GM21447 (cell line): Measurements from ENCODE around the gene NOP16.
"Not testable (repeated sequence)": the region's sequence is repeated elsewhere in the genome, so short reads cannot be mapped to it uniquely, and the experiment has no call there.

Source experiments
- ATAC-seq: cut with Tn5 transposase; IDR thresholded peaks from one replicate; pipeline ENCODE4 v1.9.1; 2021; ENCODE audit not compliant: unreplicated experiment

The NOP16 gene

GRCh38 chr5:176410486-176411180 lies 22.2 kb upstream of the NOP16 start:
- no peak for ATAC-seq

- ATAC-seq, result no peak
Measured at GRCh38 chr5:176409765-176410164, 21.4 kb upstream of the NOP16 start.

GRCh38 chr5:176408590-176408989 lies 20.2 kb upstream of the NOP16 start:
- no peak for ATAC-seq

GRCh38 chr5:176408252-176408573 lies 19.8 kb upstream of the NOP16 start:
- ATAC-seq, result not testable (repeated sequence)

- no peak for ATAC-seq
Measured at GRCh38 chr5:176407456-176408251, 19.3 kb upstream of the NOP16 start.

- no peak for ATAC-seq
Measured at GRCh38 chr5:176406436-176407052, 18.1 kb upstream of the NOP16 start.

- no peak for ATAC-seq
Measured at GRCh38 chr5:176405656-176406435, 17.4 kb upstream of the NOP16 start.

- ATAC-seq, result no peak
Measured at GRCh38 chr5:176401281-176402205, 13.1 kb upstream of the NOP16 start.

- ATAC-seq, result no peak
Measured at GRCh38 chr5:176400382-176401156, 12.2 kb upstream of the NOP16 start.

GRCh38 chr5:176397736-176398420 lies 9.5 kb upstream of the NOP16 start:
- no peak for ATAC-seq

GRCh38 chr5:176396330-176396729 lies 7.9 kb upstream of the NOP16 start:
- ATAC-seq, result no peak

- no peak for ATAC-seq
Measured at GRCh38 chr5:176394881-176395675, 6.7 kb upstream of the NOP16 start.

- ATAC-seq, result no peak
Measured at GRCh38 chr5:176394096-176394495, 5.7 kb upstream of the NOP16 start.

- ATAC-seq, result no peak
Measured at GRCh38 chr5:176392526-176392925, 4.1 kb upstream of the NOP16 start.

- ATAC-seq, result no peak
Measured at GRCh38 chr5:176391999-176392398, 3.6 kb upstream of the NOP16 start.

- ATAC-seq, result no peak
Measured at GRCh38 chr5:176391479-176391878, 3.1 kb upstream of the NOP16 start.

GRCh38 chr5:176389135-176390123 lies 1.0 kb upstream of the NOP16 start:
- ATAC-seq, result peak; percentile 24
